ENCODE data around the gene ANGPTL7. TPM values are rescaled to one million over a fixed set of nuclear protein-coding genes. Genes with fewer than 3 reads are reported as not detected.

The ANGPTL7 gene, protein sequence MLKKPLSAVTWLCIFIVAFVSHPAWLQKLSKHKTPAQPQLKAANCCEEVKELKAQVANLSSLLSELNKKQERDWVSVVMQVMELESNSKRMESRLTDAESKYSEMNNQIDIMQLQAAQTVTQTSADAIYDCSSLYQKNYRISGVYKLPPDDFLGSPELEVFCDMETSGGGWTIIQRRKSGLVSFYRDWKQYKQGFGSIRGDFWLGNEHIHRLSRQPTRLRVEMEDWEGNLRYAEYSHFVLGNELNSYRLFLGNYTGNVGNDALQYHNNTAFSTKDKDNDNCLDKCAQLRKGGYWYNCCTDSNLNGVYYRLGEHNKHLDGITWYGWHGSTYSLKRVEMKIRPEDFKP
- total RNA-seq = 0.16 TPM in 1 of 2 replicates, not detected in the other

DNA sequence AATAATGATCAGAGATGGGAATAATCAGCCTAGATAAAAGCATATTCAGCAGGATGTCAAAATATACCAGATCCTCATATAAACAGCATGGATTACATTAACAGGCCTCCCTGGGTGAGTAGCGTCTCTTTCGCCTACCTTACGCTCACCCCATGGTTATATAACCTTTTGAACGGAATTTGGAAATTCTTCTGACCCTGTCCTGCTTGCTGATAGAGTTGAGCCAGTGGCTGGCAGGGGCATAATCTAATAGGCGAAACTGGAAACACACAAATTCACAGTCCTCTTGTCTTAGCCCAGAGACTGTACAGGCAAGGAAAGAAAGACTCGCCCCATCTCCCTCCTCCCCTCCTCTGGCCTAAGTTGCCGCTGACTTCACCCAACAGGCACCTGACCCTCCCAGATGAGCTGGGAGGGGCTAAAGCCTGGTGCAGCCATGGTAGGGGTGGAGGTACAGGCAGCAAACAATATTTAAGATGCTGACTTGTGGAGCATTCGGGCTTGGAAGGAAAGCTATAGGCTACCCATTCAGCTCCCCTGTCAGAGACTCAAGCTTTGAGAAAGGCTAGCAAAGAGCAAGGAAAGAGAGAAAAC is at the start of gene ANGPTL7:
ANGPTL7 (plus strand) TSS at position 498 of the 594 bp plus-strand sequence. CDS start 225 bp downstream, outside the sequence.

Other genes with a start within 250 kb of the ANGPTL7 start
- gene TARDBP, start 176.7 kb upstream of the ANGPTL7 start, total RNA-seq = 71.1 and 128 TPM in 2 replicates
- gene MASP2, start 142.1 kb upstream of the ANGPTL7 start, total RNA-seq = not detected in 2 replicates
- gene SRM, start 129.3 kb upstream of the ANGPTL7 start, total RNA-seq = 10.4 and 24.3 TPM in 2 replicates
- 42.3 and 72.1 TPM in 2 replicates for gene EXOSC10, start 89.5 kb upstream of the ANGPTL7 start, total RNA-seq
- gene MTOR, start 73.2 kb downstream of the ANGPTL7 start, total RNA-seq = 36.4 and 103 TPM in 2 replicates
- 6.5 and 22.2 TPM in 2 replicates for gene UBIAD1, start 83.8 kb downstream of the ANGPTL7 start, total RNA-seq